Pancreas (tissue), 10 donors: Measurements from ENCODE around the gene FAM227A. TPM values are rescaled to one million over a fixed set of nuclear protein-coding genes. Genes with fewer than 3 reads are reported as not detected.
"Not testable (repeated sequence)": the region's sequence is repeated elsewhere in the genome, so short reads cannot be mapped to it uniquely, and the experiment has no call there.

Source experiments
- ATAC-seq, 4 donors: fragments of 200-7000 bp; cut with Tn5 transposase; one replicate each; pipeline versions ENCODE4 v1.8.0 to v1.9.1; 2020; ENCODE audit warnings: mild to moderate bottlenecking in 4 of 4, moderate library complexity in 4 of 4
- DNase-seq, 6 donors: peaks; one replicate each; pipeline ENCODE4 v3.0.0-alpha.2; 2020
- FAIRE-seq: peaks from 2 replicates; lab custom pipeline; 2012; peaks lifted over from hg19 to GRCh38; lab: Jason Lieb, UNC
- H3K27ac ChIP-seq, 4 donors: fragments of 200-600 bp; sonication (generic); 1 replicate in 3 of 4; 2 replicates in 1 of 4; pipeline versions ENCODE4 v1.5.0 to v1.8.0; 2020
- H3K27me3 ChIP-seq, 4 donors: fragments of 200-600 bp; one replicate each; pipeline ENCODE4 v1.8.0; 2021
- H3K36me3 ChIP-seq, 3 donors: fragments of 200-600 bp; sonication (generic) in 1 of 3; one replicate each; pipeline versions ENCODE4 v1.5.0 to v1.8.0; 2020 to 2021
- H3K4me1 ChIP-seq, 3 donors: fragments of 200-600 bp; one replicate each; pipeline ENCODE4 v1.8.0; 2021
- H3K4me3 ChIP-seq, 4 donors: fragments of 200-600 bp; sonication (generic) in 2 of 4; one replicate each; pipeline versions ENCODE4 v1.5.0 to v1.8.0; 2020 to 2021
- H3K9me3 ChIP-seq, 4 donors: fragments of 200-600 bp; one replicate each; pipeline ENCODE4 v1.8.0; 2021
- CTCF ChIP-seq, 4 donors: fragments of 200-600 bp; sonication (generic) in 3 of 4; IDR thresholded peaks; one replicate each; pipeline versions ENCODE4 v1.5.0 to v1.8.0; 2021; ENCODE audit warnings: antibody characterized with exemption in 4 of 4
- WGBS, 2 donors: extraction: QIAGEN DNeasy Blood & Tissue Kit; methylation state at CpG; one replicate each; pipeline ENCODE4 v1.1.7; 2013; 5-methylcytosine and 5-hydroxymethylcytosine counted together
- intact Hi-C, 3 donors: fragments of 100-400 bp; cut with DNase I; formaldehyde crosslinking; loops; one replicate each; pipeline versions ENCODE4 v1.11.1 to v1.14.2; 2022
- polyA plus RNA-seq, 2 donors: library from polyadenylated mRNA; stranded (reverse); fragments of 200-250 nt; gene quantifications; one replicate each; pipeline ENCODE4 v1.2.3, GENCODE V29; 2013
- total RNA-seq, 6 donors: library from RNA; stranded (reverse); fragmentation: NEBNext Ultra II Directional in 4 of 6; extraction: Animal tissue kit (Norgen Biotek cat#: 25700) in 4 of 6; gene quantifications; one replicate each; pipeline versions ENCODE4 v1.2.1 to v1.2.4, GENCODE V29; 2021 to 2023
- donor health status: healthy with polysubstance abuse.
- donor health status: DM: no; HTN: no; CAD: no; lungs with moderate emphysema.
- donor health status: DM: no; HTN: no; CAD: no.
- donor health status: control.
- donor health status: control.
- donor health status: Bipolar disorder and iron deficiency.
- donor health status: DM: yes; HTN: yes; CAD: no.
- donor health status: DM: no; HTN: no; CAD: no.
- donor health status: DM: no; HTN: no; CAD: no.
- donor health status: DM: yes; HTN: yes; CAD: no.

The FAM227A gene
- total and polyA plus RNA-seq, 8 donors, result 0.22 to 2.0 (median 0.76) TPM

GRCh38 chr22:38628444-38628843 lies 27.7 kb downstream of the FAM227A start:
- TF ChIP-seq CTCF (IDR thresholded peaks at IDR 0.05), result no peak
- Histone ChIP-seq H3K27me3 (no peaks in the 10 kb centered on the region), H3K27ac (no peak overlapping the region), H3K4me3 (no peak overlapping the region), H3K4me1 (no peaks in the 10 kb centered on the region), H3K9me3 (no peaks in the 10 kb centered on the region), H3K36me3 (no peaks in the 10 kb centered on the region)
- intact Hi-C loops, result no loop called here
- no peak for FAIRE-seq
- no peak for ATAC-seq
- WGBS, 2 donors, result 87 to 88% methylated on average over 5 of the region's 5 CpGs
- no peak for DNase-seq

DNA sequence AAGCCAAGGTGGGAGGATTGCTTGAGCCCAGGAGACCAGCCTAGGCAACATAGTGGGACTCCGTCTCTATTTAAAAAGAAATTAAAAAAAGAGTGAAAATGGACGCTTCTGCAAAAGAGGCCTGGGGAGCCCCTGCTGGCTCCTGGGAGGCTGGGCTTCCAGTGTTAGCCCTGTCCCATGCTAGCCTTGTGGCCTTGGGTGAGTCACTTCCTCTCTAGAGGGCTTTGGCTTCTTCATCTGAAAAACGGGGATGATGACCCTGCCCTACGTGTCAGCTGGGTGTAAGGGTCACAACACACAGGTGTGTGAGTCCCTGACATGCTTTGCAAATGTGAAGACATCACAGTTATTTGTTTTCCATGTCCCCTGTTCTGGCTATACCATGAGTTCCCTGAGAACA lies 32.8 kb downstream of the FAM227A start:
- no peak overlapping the region for H3K27ac ChIP-seq
- no peak for ATAC-seq
- H3K9me3 ChIP-seq, result no peaks in the 10 kb centered on the region
- DNase-seq, result no peak
- WGBS, 2 donors, result 73 to 78% methylated on average over 4 of the region's 4 CpGs
- H3K4me1 ChIP-seq, result no peaks in the 10 kb centered on the region
- no peak overlapping the region for H3K4me3 ChIP-seq
- H3K36me3 ChIP-seq, result no peaks in the 10 kb centered on the region
- no peak for TF ChIP-seq CTCF (IDR thresholded peaks at IDR 0.05)
- FAIRE-seq, result no peak
- intact Hi-C loops, result no loop called here
- H3K27me3 ChIP-seq, result no peaks in the 10 kb centered on the region

GRCh38 chr22:38618682-38619081 lies 37.5 kb downstream of the FAM227A start:
- no peaks in the 10 kb centered on the region for H3K9me3 ChIP-seq
- no peak for TF ChIP-seq CTCF (IDR thresholded peaks at IDR 0.05)
- no peaks in the 10 kb centered on the region for H3K4me1 ChIP-seq
- intact Hi-C loops, result no loop called here
- H3K36me3 ChIP-seq, result no peaks in the 10 kb centered on the region
- DNase-seq, result no peak
- H3K27me3 ChIP-seq, result no peaks in the 10 kb centered on the region
- no peak overlapping the region for H3K27ac ChIP-seq
- WGBS, 2 donors, result 86 to 89% methylated on average over 2 of the region's 2 CpGs
- H3K4me3 ChIP-seq, result no peak overlapping the region
- no peak for FAIRE-seq
- no peak for ATAC-seq

- Histone ChIP-seq H3K4me1 (no peaks in the 10 kb centered on the region), H3K36me3 (no peaks in the 10 kb centered on the region), H3K27ac (no peak overlapping the region), H3K27me3 (no peaks in the 10 kb centered on the region), H3K9me3 (no peaks in the 10 kb centered on the region), H3K4me3 (no peak overlapping the region)
- TF ChIP-seq CTCF (IDR thresholded peaks at IDR 0.05), result no peak
- 97 to 98% methylated on average over 1 of the region's 1 CpG for WGBS, 2 donors
- ATAC-seq (no peak), DNase-seq (no peak), FAIRE-seq (no peak)
- intact Hi-C loops, result no loop called here
These were observed 37.9 kb downstream of the FAM227A start for GRCh38 chr22:38618258-38618657.

DNA sequence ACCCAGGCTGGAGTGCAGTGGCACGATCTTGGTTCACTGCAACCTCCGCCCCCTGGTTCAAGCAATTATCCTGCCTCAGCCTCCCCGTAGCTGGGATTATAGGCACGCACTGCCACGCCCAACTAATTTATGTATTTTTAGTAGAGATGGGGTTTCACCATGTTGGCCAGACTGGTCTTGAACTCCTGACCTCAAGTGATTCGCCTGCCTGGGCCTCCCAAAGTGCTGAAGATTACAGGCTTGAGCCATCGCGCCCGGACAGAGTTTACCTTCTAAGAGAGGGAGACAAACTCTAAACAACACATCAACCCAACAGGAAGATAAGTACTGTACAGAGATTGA lies 41.2 kb downstream of the FAM227A start:
- WGBS, 2 donors, result 87 to 93% methylated on average over 9 of the region's 9 CpGs
- intact Hi-C loops, H3K4me3 ChIP-seq, H3K4me1 ChIP-seq, H3K9me3 ChIP-seq, H3K27me3 ChIP-seq, H3K36me3 ChIP-seq, FAIRE-seq, DNase-seq, H3K27ac ChIP-seq, ATAC-seq: not testable (repeated sequence)
